A172 (cell line): Measurements from ENCODE around the gene HDLBP. TPM values are rescaled to one million over a fixed set of nuclear protein-coding genes. Genes with fewer than 3 reads are reported as not detected.

Experiments used
- DNase-seq: peaks from one replicate; pipeline ENCODE4 v3.0.0-alpha.2; 2015; ENCODE audit warnings: low spot score
- total RNA-seq: library from RNA; depleted of rRNA; stranded (reverse); fragments of >200 nt; shearing (Covaris generic); gene quantifications from 2 replicates; pipeline ENCODE4 v1.2.3, GENCODE V29; 2014; rRNA removed

Gene HDLBP
- total RNA-seq, 1 experiment from 2014 or later, result 509 TPM

DNA sequence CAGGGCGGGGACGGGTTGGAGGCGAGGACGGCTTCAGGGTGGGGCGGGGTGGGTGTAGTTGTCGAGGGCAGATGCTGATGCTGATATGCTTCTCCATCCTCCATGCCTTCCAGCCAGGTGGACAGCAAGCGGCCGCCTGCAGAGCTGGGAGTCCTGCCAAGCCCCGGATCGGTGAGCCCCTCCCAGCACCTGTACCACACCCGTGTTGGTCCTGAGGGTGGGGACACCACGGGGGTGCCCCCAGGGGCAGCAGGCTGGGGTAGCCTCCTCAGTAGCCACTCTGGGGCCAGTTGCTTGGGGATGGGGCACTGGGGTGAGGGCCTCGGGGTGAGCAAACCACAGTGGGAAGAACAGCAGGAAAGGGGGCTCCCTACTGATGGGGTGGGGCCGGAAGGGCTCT, 124.4 kb downstream of the HDLBP start:
- DNase-seq, result no peak

DNA sequence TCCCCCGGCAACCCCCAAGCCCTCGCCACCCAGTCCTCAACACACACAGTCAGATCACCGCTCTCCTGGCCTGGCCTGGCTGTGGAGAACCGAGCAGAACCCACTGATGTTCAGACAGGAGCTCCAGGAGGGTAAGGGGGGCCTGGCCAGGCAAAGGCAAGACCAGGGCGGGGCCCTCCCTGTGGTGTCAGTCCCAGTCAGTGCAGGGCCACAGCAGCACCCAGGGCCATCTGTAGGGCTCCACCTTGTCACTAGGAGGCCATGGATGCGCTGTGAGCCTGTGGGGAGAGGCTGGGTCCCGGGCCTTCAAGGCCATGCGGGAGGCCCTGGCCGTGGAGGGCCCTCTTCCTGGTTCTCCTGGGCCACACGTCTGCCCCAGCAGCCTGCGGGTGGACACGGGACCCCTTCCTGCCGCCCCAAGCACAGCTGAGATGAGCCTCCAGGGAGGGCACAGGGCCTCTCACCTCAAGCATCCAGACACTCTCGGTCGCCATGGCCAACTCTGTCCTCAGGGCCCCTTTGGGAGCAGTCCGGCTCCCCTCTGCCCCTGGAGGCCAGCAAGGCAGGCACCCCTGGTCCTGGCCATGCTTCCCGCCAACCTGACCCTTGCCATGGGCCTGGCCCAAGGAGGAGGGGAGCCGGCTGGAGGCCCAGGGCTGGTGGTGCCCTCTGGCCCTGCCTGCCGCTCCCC, 125.0 kb downstream of the HDLBP start:
- no peak for DNase-seq

DNA sequence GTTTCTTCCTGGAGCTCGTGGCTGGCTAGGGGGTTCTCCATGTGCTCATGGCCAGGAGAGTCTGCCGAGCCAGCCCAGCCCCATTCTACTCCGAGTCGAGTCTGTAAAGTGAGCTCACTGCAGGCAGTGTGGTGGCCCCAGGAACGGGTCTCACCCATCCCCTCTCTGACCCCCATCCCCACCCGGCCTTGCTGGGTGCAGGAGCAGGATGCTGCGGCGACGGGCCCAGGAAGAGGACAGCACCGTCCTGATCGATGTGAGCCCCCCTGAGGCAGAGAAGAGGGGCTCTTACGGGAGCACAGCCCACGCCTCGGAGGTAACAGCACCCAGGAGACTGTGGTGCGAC, 125.6 kb downstream of the HDLBP start:
- no peak for DNase-seq

DNA sequence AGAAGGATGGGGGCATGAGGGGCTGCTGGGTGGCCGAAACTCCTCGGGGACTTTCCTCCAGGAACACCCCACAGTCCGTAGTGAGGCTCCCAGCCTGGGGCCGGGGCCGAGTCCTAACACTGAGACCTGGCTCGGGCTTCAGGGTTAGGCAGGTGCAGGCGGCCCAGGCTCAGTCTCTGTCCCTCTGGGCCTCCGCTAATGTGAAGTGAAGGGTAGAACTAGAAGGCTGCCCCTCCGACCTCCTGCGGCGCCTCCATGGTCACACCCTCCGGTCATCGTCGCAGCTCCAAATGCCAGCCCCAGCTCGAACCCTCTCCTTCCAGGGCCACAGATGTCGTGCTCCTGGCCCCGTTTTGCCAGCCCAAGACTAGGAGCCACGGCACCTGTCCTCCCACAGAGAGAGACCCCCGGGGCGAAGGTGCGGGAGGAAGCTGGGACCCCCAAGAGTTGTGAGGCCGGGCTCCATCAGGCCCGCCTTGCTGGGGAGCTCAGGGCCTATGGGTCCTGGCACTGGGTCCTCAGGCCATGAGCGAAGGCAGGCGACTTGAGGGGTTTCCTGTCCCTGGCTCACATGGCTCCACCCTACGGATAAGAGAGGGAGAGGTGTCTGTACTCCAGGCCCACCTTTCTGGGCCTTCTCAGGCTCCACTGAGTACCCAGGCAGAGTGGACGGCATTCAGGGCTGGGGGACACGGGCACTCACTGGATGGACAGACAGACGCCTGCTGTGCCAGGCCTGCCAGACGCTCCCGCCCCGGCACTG, 126.2 kb downstream of the HDLBP start:
- DNase-seq, result no peak

DNA sequence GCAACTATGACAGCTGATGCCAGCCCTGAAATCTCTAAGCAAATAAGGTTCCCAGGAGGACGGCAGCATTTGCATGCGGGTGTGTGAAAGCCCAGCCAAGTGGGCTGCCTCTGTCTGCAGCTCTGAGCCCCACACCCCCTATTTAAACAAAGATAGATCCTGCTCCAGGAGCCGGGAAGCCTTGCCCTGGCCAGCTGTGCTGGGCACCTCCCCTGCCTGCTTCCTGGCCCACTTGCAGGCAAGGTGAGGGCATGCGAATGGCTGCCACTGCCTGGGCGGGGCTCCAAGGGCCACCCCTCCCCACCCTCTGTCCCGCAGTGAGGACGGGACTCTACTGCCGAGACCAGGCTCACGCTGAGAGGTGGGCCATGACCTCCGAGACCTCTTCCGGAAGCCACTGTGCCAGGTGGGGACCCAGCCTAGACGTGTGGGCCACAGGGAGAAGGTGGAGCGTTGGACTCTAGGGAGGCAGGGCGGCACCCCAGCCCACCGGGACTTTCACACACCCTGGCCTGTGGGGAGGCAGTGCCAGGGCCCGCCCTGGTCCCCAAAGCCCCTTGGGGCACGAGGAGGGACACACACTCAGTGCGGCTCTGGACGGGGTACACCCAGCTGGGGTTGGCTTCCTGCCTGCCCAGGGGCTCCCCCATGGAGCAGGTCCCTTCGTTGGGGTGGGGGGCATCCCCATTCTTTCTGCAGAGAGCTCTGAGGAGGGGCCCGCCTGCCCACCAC, 126.9 kb downstream of the HDLBP start, which contains the start of gene ANO7:
Gene ANO7, plus strand, starts transcription at position 317 of the 732 bp plus-strand sequence. CDS start 1,387 bp downstream, outside the sequence.
- DNase-seq, result no peak

DNA sequence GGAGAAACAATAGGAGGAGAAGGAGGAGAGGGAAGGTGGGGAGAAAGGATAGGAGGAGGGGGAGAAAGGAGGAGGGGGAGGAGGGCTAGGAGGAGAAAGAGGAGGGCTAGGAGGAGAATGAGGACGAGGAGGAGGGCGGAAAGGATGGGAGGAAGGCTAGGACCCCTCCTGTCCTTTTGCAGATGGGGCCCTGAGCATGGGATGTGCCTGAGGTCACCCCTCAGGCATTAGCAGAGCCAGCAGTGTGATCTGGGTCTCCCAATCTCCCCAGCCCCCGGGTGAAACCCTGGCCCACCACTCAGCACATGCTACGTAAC, 127.6 kb downstream of the HDLBP start:
- DNase-seq, result no peak

DNA sequence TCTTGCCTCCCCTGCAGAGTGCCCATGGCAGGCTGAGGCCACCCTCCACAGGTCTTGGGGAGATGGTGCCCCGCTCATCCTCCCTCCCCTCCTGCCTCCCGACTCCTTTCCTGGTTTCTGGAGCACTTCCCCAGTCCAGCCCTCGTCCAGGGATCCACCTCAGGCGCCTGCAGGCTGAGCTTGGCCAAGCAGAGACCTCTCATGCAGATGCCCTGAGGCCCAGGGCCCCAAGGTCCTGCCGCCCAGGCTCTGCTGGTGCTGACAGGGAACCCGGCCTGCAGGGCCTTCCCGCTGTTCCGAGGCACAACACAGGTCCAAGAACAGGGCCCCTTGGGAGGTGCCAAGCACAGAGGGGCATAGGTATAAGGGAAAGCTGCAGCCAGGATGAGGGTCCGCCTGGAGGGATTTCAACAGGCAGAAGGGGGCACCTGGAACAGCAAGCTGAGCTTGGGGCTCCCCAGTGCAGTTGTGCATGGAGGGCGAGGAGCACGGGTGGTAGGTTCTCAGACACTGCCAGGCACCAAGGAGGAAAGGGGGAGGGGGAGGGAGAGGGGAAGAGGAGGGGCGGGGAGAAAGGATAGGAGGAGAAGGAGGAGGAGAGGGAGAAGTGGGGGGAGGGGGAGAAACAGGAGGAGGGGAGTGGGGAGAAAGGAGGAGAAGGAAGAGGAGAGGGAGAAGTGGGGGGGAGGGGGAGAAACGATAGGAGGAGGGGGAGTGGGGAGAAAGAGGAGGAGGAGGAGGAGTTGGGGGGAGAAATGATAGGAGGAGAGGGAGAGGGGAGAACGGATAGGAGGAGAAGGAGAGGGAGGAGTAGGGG, 128.2 kb downstream of the HDLBP start:
- DNase-seq, result no peak

DNA sequence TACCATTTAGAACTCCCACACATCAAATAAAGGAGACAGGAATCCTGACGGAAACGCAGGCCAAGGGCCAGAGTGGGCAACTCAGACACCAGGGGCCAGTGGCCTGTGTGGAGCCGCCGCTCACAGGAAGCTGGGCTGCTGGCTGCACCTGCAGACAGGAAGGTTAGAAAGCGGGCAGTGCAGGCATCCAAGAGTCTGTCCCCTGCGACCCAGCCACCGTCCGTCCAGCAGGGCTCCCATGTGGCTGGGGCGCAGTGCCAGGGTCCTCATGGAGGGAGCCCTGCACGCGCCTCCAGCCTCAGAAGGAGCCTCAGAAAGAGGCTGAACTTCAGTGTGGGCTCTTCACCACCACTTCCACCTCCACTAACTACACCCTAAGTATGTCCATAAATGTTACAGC, 129.5 kb downstream of the HDLBP start:
- no peak for DNase-seq

DNA sequence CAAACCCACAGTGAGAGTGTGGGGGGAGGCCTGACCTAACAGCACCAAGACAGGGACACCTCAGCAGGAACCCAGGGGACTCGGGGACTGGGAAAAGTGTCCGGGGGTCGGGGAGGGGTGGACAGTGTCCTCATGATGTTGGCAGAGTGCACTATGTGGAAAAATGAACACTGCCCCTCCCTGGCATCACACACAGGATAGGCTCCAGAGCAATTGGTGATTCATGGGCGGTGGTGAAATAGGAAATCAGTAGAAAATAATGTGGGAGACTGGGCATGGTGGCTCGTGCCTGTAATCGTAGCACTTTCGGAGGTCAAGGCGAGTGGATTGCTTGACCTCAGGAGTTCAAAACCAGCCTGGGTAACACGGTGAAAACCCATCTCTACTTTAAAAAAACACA, 130.6 kb downstream of the HDLBP start:
- no peak for DNase-seq

DNA sequence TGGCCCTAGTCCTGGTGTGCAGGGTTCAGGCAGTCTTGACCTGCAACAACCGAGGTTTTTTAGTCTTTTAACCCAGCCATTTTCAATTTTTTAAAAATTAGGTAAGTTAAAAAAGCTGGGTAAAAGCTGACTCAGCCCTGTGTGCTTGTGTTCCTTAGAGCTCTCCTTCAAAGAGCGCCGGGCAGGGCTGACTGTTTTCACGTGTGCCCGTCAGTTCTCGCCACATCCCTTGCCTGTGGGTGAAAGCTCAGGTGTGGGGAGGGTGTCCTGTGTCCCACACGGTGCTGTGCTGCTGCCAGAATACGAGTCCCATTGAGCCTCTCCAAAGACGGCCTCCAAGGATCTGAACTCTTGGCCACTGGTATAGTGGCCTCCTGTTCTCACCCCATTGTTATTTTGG, 132.3 kb downstream of the HDLBP start:
- no peak for DNase-seq

DNA sequence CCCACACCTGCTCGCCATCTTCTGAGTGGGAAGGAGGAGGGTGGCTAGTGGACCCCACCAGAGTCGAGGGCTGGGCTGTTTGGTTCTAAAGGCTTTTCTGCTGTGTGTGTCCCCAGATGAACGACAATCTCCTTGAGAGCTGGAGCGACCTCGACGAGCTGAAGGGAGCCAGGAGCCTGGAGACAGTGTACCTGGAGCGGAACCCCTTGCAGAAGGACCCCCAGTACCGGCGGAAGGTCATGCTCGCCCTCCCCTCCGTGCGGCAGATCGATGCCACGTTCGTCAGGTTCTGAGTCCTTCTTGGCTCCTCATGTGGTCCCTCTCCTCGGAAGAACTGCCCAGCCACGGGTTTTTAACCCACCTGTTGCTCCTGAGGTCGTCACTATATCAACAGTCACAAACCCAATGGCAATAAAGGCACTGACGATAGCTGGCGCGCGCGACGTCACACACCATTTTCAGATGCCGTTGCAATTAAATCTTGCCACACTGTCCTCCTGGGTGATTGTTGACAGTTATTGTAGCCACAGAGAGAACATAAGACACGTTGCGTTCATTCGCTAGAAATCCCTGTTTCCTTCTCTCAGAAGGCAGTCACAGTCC, 132.8 kb downstream of the HDLBP start:
- no peak for DNase-seq

DNA sequence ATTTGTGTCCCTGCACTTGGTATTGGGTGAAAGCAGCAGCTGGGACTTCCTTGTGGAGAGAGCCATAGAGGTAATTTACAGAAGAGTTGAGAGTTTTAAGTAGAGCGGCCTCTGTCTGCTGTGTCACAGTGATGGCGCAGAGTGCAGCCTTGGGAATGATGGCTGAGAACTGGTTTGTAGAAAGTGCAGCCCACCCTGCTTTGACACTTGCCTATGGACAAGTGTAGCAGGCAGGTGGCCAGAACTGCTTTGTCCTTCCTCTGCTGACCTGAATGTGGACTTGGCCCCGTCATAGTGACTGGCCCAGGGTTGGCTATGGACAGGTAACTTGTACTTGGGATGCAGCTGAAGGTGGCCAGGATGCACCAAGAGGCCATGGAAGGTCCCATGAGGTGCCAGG, 133.3 kb downstream of the HDLBP start:
- no peak for DNase-seq

DNA sequence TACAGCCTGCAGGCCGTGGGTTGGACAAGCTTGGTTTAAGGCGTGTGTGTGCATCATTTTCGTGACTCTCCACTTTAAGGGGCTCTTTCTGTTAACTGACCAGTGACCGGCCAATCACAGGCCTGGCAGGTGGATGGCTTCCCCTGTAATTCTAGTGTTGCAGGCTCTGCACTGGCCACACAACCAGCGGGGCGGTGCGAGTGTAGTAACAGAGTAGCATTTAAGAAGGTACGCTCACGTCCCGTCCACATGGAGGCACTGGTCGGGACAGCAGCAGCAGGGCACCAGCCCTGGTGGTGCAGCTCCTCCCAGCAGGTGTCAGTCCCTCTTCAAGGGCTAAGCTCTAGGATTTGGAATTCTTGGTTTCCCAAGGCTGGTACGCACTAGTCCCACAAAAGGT, 135.0 kb downstream of the HDLBP start:
- no peak for DNase-seq

DNA sequence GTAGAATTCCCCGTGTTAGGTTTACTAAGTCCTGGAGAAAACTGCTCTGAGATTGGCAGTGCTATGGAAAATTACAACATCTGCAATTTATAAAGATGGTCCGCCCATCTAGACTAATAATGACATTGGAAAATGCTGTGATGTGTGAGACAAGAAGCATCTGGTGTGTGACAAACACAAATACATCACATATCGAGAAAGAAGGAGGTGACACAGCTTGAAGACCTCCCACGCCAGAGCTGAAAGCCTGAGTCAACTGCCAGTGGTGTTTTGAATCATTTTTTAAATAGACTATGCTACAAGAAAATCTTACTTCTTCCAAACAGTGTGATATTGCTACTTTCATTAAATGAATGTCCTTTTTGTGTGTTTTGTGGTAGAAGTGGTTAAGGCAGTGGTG, 135.6 kb downstream of the HDLBP start:
- DNase-seq, result no peak

DNA sequence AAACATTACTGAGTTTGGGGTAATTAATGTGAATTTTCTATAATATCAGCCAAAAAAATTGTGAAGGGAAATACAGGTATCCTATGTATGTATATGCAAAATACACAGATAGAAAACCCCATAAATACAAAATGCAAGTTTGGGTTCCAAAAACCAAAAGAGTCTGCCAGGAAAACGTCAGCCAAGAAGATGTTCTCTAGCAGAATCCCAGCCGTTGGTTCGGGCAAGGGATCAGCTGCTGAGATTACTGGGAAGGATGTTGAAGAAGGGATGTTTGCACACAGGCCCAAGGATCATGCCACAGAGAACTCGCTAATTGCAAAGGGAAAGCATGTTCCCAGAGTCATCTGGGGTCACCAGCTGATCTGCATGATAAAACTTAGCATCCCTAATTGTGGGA, 136.5 kb downstream of the HDLBP start:
- no peak for DNase-seq

DNA sequence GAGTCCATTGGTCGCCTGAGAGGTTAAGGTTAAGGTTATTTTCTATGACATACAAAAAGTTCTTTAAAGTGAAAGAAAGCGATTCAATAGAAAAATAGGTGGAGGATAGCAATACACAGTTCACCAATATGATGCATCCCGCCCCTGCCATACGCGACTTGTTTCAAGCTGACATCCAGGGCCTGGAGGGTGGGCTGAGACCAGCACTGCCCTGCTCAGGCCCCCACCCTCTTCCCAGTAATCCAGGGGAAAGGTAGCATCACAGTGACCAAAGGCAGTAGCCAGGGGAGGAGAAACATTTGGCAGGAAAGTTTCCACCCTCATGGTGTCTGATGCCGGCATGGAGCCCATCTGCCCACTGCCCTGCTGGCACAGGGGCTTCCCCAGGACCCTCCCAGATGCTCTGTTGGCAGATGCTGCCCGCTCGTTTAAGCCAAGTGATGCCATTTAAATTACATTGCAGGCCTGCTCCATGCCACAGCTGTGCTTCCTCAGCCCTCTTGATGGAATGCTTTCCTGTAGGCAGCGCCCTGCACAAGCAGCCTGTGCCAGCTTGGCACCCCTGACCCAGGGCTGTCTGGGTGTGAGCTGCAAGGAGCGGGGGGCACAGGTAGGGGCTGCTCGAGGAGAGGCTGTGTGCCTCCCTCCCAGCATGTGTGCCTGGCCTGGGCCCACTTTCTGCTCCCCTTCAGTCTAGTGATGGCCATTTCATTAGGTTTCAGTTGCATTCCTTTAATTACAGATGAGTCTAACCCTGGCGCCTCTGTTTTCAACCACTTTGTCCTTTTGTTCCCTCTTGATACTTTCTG, 137.7 kb downstream of the HDLBP start:
- DNase-seq, result no peak

Other genes with a start within 250 kb of the HDLBP start
- 39.0 and 46.2 TPM in 2 replicates for gene MTERF4, start 213.4 kb downstream of the HDLBP start, total RNA-seq
- gene PASK, start 166.2 kb downstream of the HDLBP start, total RNA-seq, result 5.9 and 7.5 TPM in 2 replicates
- gene PPP1R7, start 165.2 kb downstream of the HDLBP start, total RNA-seq, result 125 and 132 TPM in 2 replicates
- gene ANO7, start 127.0 kb downstream of the HDLBP start, total RNA-seq, result 0.03 and 0.72 TPM in 2 replicates
- gene SEPTIN2, start 253 bp upstream of the HDLBP start, total RNA-seq, result 374 and 393 TPM in 2 replicates
- gene FARP2, start 40.6 kb upstream of the HDLBP start, total RNA-seq, result 36.6 and 47.3 TPM in 2 replicates
- gene STK25, start 192.9 kb upstream of the HDLBP start, total RNA-seq, result 201 and 202 TPM in 2 replicates
- gene BOK, start 243.1 kb upstream of the HDLBP start, total RNA-seq, result 0.07 and 0.60 TPM in 2 replicates